ENCODE data around the gene ZNF230. TPM values are rescaled to one million over a fixed set of nuclear protein-coding genes. Genes with fewer than 3 reads are reported as not detected.

The ZNF230 gene
- total and polyA plus RNA-seq, 8 donors: 4.0 to 10.7 (median 9.1) TPM

- H3K36me3 ChIP-seq: peaks cover 0 to 51% of the 10 kb centered on the region in 2 donors
- no peak for DNase-seq
- H3K4me3 ChIP-seq: no peak overlapping the region
- H3K9me3 ChIP-seq: peaks cover 0 to 48% of the 10 kb centered on the region in 2 donors
- H3K27me3 ChIP-seq: no peaks in the 10 kb centered on the region
- intact Hi-C loops (cut with DNase I): no loop called here
- TF ChIP-seq CTCF (IDR thresholded peaks at IDR 0.05): no peak
- peaks cover 6 to 7% of the 10 kb centered on the region in 2 donors for H3K4me1 ChIP-seq
- ATAC-seq: no peak
- no peak overlapping the region for H3K27ac ChIP-seq
These were observed 23.9 kb downstream of the ZNF230 start for GRCh38 chr19:44026622-44027021.

GRCh38 chr19:44032001-44032610, 29.3 kb downstream of the ZNF230 start:
- Histone ChIP-seq H3K36me3 (peaks cover 0 to 63% of the 10 kb centered on the region in 2 donors), H3K4me1 (no peaks in the 10 kb centered on the region), H3K9me3 (peaks cover 0 to 99% of the 10 kb centered on the region in 2 donors), H3K27me3 (no peaks in the 10 kb centered on the region), H3K27ac (no peak overlapping the region), H3K4me3 (no peak overlapping the region)
- ATAC-seq (no peak), DNase-seq (no peak)
- intact Hi-C loops (cut with DNase I): no loop called here
- TF ChIP-seq CTCF (IDR thresholded peaks at IDR 0.05): no peak

- H3K9me3 ChIP-seq: peaks cover 0 to 65% of the 10 kb centered on the region in 2 donors
- H3K4me1 ChIP-seq: no peaks in the 10 kb centered on the region
- TF ChIP-seq CTCF (IDR thresholded peaks at IDR 0.05): no peak
- peaks cover 0 to under 1% of the 10 kb centered on the region in 2 donors for H3K27me3 ChIP-seq
- no peaks in the 10 kb centered on the region for H3K36me3 ChIP-seq
- intact Hi-C loops (cut with DNase I): no loop called here
- H3K4me3 ChIP-seq: no peak overlapping the region
- H3K27ac ChIP-seq: no peak overlapping the region
- DNase-seq (no peak), ATAC-seq (no peak)
These were observed 39.4 kb downstream of the ZNF230 start for GRCh38 chr19:44042147-44042546.

- intact Hi-C loops (cut with DNase I): no loop called here
- DNase-seq (peak in 1 of 4 donors; percentile 43), ATAC-seq (peak; percentile 73)
- Histone ChIP-seq H3K27ac (peak overlapping the region; percentile 33 to 70), H3K27me3 (peaks cover 0 to 28% of the 10 kb centered on the region in 2 donors), H3K9me3 (peaks cover 0 to 34% of the 10 kb centered on the region in 2 donors), H3K4me1 (peaks cover 7 to 17% of the 10 kb centered on the region in 2 donors), H3K36me3 (peaks cover 0 to 12% of the 10 kb centered on the region in 2 donors), H3K4me3 (peak overlapping the region; percentile 65 to 89)
- TF ChIP-seq CTCF (IDR thresholded peaks at IDR 0.05): no peak
These were observed 48.2 kb downstream of the ZNF230 start for GRCh38 chr19:44050740-44051649.

Data from left lung (tissue), 10 donors.